ENCODE data around the gene PRMT7. TPM values are rescaled to one million over a fixed set of nuclear protein-coding genes. Genes with fewer than 3 reads are reported as not detected.

Gene PRMT7
- total RNA-seq, 1 experiment from 2014 or later: 59.3 TPM

DNA sequence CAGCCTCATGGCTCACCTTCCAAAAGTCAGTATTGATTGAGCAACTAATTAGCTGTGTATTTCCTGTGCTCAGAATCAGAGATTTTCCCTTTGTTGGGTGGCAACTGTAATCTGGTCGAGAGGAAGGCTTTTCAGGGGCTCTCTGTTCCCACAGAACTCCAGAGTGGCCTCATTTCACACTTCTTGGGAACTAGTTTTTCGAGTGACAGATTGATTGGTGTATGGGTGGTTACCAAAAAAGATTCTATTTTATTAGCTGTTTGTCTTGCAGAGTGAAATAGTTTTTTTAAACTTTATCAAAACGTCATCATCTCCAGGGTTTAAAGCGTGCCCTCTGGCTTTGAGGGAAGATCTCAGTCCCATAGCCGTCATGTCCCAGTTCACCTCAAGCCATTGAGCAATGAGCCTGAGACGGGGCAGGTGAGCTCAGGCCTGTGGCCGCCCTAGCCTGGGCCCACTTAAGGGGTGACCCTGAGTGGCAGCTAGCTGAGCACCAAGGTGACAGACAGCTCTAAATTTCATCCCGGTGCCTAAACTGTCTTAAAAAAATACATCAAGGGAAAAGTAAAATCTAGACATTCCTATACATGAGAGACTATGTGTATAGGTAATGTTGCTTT, 84.5 kb downstream of the PRMT7 start:
- H3K9me3 Mint-ChIP-seq: no peaks in the 10 kb centered on the region
- peaks cover 53% of the 10 kb centered on the region for H3K4me1 Mint-ChIP-seq
- TF ChIP-seq ZNF121 (CRISPR knock-in tag; IDR thresholded peaks at IDR 0.05): peak; percentile 88
- no peak for TF ChIP-seq NR3C1 (CRISPR knock-in tag; conservative IDR thresholded peaks at IDR 0.05; ENCODE audit: low read depth)
- ChIA-PET CTCF (interaction anchor here (0.8 to 2.8 kb wide), 8 partner anchors 13 to 131 kb away, joined by 3 to 8 read pairs (median 4); partner anchors contain the start of gene SLC7A6), POLR2A (no interaction called here)
- no peak overlapping the region for H3K27ac Mint-ChIP-seq
- H3K27me3 Mint-ChIP-seq (ENCODE audit: low read depth): no peaks in the 10 kb centered on the region
- no peak overlapping the region for H3K4me3 Mint-ChIP-seq
- DNase-seq (ENCODE audit: low spot score): no peak
- no peak for ATAC-seq
- no peaks in the 10 kb centered on the region for H3K36me3 Mint-ChIP-seq

- TF ChIP-seq RORB (CRISPR knock-in tag; IDR thresholded peaks at IDR 0.05) (no peak), ATF1 (CRISPR knock-in tag; IDR thresholded peaks at IDR 0.05) (no peak), ZNF138 (CRISPR knock-in tag; conservative IDR thresholded peaks at IDR 0.05) (no peak), CREM (CRISPR knock-in tag; IDR thresholded peaks at IDR 0.05) (no peak), HMGA2 (CRISPR knock-in tag; IDR thresholded peaks at IDR 0.05) (no peak), ZNF232 (CRISPR knock-in tag; IDR thresholded peaks at IDR 0.05) (no peak), USF2 (CRISPR knock-in tag; IDR thresholded peaks at IDR 0.05) (no peak), NFE2L1 (CRISPR knock-in tag; IDR thresholded peaks at IDR 0.05) (no peak), ZNF219 (CRISPR knock-in tag; IDR thresholded peaks at IDR 0.05; ENCODE audit: borderline replicate concordance) (no peak), CDX4 (CRISPR knock-in tag; IDR thresholded peaks at IDR 0.05; ENCODE audit: borderline replicate concordance) (no peak), ZNF512 (CRISPR knock-in tag; IDR thresholded peaks at IDR 0.05; ENCODE audit: borderline replicate concordance) (no peak), ATF2 (CRISPR knock-in tag; IDR thresholded peaks at IDR 0.05; ENCODE audit: borderline replicate concordance, low read depth) (no peak)
- TF ChIP-seq, protein P1, sequence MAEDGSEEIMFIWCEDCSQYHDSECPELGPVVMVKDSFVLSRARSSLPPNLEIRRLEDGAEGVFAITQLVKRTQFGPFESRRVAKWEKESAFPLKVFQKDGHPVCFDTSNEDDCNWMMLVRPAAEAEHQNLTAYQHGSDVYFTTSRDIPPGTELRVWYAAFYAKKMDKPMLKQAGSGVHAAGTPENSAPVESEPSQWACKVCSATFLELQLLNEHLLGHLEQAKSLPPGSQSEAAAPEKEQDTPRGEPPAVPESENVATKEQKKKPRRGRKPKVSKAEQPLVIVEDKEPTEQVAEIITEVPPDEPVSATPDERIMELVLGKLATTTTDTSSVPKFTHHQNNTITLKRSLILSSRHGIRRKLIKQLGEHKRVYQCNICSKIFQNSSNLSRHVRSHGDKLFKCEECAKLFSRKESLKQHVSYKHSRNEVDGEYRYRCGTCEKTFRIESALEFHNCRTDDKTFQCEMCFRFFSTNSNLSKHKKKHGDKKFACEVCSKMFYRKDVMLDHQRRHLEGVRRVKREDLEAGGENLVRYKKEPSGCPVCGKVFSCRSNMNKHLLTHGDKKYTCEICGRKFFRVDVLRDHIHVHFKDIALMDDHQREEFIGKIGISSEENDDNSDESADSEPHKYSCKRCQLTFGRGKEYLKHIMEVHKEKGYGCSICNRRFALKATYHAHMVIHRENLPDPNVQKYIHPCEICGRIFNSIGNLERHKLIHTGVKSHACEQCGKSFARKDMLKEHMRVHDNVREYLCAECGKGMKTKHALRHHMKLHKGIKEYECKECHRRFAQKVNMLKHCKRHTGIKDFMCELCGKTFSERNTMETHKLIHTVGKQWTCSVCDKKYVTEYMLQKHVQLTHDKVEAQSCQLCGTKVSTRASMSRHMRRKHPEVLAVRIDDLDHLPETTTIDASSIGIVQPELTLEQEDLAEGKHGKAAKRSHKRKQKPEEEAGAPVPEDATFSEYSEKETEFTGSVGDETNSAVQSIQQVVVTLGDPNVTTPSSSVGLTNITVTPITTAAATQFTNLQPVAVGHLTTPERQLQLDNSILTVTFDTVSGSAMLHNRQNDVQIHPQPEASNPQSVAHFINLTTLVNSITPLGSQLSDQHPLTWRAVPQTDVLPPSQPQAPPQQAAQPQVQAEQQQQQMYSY (CRISPR knock-in tag; IDR thresholded peaks at IDR 0.05): no peak
- TF ChIP-seq, protein P2, sequence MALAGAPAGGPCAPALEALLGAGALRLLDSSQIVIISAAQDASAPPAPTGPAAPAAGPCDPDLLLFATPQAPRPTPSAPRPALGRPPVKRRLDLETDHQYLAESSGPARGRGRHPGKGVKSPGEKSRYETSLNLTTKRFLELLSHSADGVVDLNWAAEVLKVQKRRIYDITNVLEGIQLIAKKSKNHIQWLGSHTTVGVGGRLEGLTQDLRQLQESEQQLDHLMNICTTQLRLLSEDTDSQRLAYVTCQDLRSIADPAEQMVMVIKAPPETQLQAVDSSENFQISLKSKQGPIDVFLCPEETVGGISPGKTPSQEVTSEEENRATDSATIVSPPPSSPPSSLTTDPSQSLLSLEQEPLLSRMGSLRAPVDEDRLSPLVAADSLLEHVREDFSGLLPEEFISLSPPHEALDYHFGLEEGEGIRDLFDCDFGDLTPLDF (CRISPR knock-in tag; IDR thresholded peaks at IDR 0.05): no peak
- TF ChIP-seq, protein P3, sequence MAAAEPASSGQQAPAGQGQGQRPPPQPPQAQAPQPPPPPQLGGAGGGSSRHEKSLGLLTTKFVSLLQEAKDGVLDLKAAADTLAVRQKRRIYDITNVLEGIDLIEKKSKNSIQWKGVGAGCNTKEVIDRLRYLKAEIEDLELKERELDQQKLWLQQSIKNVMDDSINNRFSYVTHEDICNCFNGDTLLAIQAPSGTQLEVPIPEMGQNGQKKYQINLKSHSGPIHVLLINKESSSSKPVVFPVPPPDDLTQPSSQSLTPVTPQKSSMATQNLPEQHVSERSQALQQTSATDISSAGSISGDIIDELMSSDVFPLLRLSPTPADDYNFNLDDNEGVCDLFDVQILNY (CRISPR knock-in tag; IDR thresholded peaks at IDR 0.05): no peak
- TF ChIP-seq, protein P4, sequence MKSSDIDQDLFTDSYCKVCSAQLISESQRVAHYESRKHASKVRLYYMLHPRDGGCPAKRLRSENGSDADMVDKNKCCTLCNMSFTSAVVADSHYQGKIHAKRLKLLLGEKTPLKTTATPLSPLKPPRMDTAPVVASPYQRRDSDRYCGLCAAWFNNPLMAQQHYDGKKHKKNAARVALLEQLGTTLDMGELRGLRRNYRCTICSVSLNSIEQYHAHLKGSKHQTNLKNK (CRISPR knock-in tag; IDR thresholded peaks at IDR 0.05): no peak
- Mint-ChIP-seq H3K27ac (no peak overlapping the region), H3K27me3 (ENCODE audit: low read depth) (no peaks in the 10 kb centered on the region), H3K36me3 (no peaks in the 10 kb centered on the region), H3K9me3 (no peaks in the 10 kb centered on the region), H3K4me3 (no peak overlapping the region), H3K4me1 (peaks cover 52% of the 10 kb centered on the region)
- ChIA-PET POLR2A (no interaction called here), CTCF (interaction anchor here (0.8 to 2.8 kb wide), 7 partner anchors 14 to 132 kb away, joined by 3 to 8 read pairs (median 4); partner anchors contain the start of gene SLC7A6)
- DNase-seq (ENCODE audit: low spot score) (no peak), ATAC-seq (no peak)
These were observed 85.0 kb downstream of the PRMT7 start for GRCh38 chr16:68395815-68396214.
